LHCN-M2 (cell line): ENCODE data around the gene ARHGEF7. TPM values are rescaled to one million over a fixed set of nuclear protein-coding genes. Genes with fewer than 3 reads are reported as not detected.
"Not testable (repeated sequence)": the region's sequence is repeated elsewhere in the genome, so short reads cannot be mapped to it uniquely, and the experiment has no call there.

Source experiments
- DNase-seq: peaks from one replicate; pipeline ENCODE4 v3.0.0-alpha.2; 2012; ENCODE audit warnings: low read depth
- total RNA-seq: library from RNA; depleted of rRNA; stranded (reverse); fragments of >200 nt; gene quantifications from 2 replicates; pipeline ENCODE4 v1.2.3, GENCODE V29; 2014

The ARHGEF7 gene
- total RNA-seq, 1 experiment from 2014 or later, result 30.7 TPM

- no peak for DNase-seq
Measured at GRCh38 chr13:111251646-111252445, 136.7 kb downstream of the ARHGEF7 start.

GRCh38 chr13:111252446-111253364 is 137.6 kb downstream of the ARHGEF7 start:
- no peak for DNase-seq

GRCh38 chr13:111253365-111253872 is 138.3 kb downstream of the ARHGEF7 start:
- DNase-seq, result no peak

- no peak for DNase-seq
Measured at GRCh38 chr13:111255228-111255790, 140.2 kb downstream of the ARHGEF7 start.

GRCh38 chr13:111256458-111256857 is 141.3 kb downstream of the ARHGEF7 start:
- no peak for DNase-seq

GRCh38 chr13:111256946-111257345 is 141.8 kb downstream of the ARHGEF7 start:
- DNase-seq, result no peak

GRCh38 chr13:111257899-111258298 is 142.8 kb downstream of the ARHGEF7 start:
- not testable (repeated sequence) for DNase-seq

GRCh38 chr13:111258637-111259036 is 143.5 kb downstream of the ARHGEF7 start:
- DNase-seq, result no peak

GRCh38 chr13:111259058-111259457 is 143.9 kb downstream of the ARHGEF7 start:
- DNase-seq, result no peak

- DNase-seq, result no peak
Measured at GRCh38 chr13:111261326-111261725, 146.2 kb downstream of the ARHGEF7 start.

GRCh38 chr13:111262281-111262680 is 147.2 kb downstream of the ARHGEF7 start:
- DNase-seq, result no peak

GRCh38 chr13:111262715-111263114 is 147.6 kb downstream of the ARHGEF7 start:
- DNase-seq, result peak; percentile 79

- DNase-seq, result no peak
Measured at GRCh38 chr13:111263566-111263965, 148.5 kb downstream of the ARHGEF7 start.

- no peak for DNase-seq
Measured at GRCh38 chr13:111265006-111265700, 150.0 kb downstream of the ARHGEF7 start.

- DNase-seq, result no peak
Measured at GRCh38 chr13:111265701-111266035, 150.6 kb downstream of the ARHGEF7 start.

GRCh38 chr13:111267205-111267604 is 152.1 kb downstream of the ARHGEF7 start:
- DNase-seq, result peak; percentile 68

- DNase-seq, result peak; percentile 12
Measured at GRCh38 chr13:111267784-111268183, 152.7 kb downstream of the ARHGEF7 start.

GRCh38 chr13:111269508-111269907 is 154.4 kb downstream of the ARHGEF7 start:
- DNase-seq, result no peak

GRCh38 chr13:111270126-111270525 is 155.0 kb downstream of the ARHGEF7 start:
- no peak for DNase-seq

GRCh38 chr13:111270765-111271698 is 155.9 kb downstream of the ARHGEF7 start:
- DNase-seq, result peak; percentile 65
